Stimulated activated CD8-positive, alpha-beta memory T cell treated with anti-CD3 and anti-CD28 coated beads, Interleukin-7, amount 100 ng/mL, for 48 hours (primary cell): ENCODE measurements around the gene FRMD3.
"Not testable (repeated sequence)": the region's sequence is repeated elsewhere in the genome, so short reads cannot be mapped to it uniquely, and the experiment has no call there.

Experiments used
- DNase-seq, 2 donors: peaks; one replicate each; pipeline ENCODE4 v3.0.0-alpha.2; 2020; ENCODE audit warnings: low read depth in 1 of 2; ENCODE audit errors: extremely low read depth in 1 of 2

FRMD3 gene

GRCh38 chr9:83401328-83401900 lies 136.8 kb downstream of the FRMD3 start:
- no peak for DNase-seq

- no peak for DNase-seq
Measured at GRCh38 chr9:83396813-83397212, 141.4 kb downstream of the FRMD3 start.

- no peak for DNase-seq
Measured at GRCh38 chr9:83396342-83396741, 141.9 kb downstream of the FRMD3 start.

DNA sequence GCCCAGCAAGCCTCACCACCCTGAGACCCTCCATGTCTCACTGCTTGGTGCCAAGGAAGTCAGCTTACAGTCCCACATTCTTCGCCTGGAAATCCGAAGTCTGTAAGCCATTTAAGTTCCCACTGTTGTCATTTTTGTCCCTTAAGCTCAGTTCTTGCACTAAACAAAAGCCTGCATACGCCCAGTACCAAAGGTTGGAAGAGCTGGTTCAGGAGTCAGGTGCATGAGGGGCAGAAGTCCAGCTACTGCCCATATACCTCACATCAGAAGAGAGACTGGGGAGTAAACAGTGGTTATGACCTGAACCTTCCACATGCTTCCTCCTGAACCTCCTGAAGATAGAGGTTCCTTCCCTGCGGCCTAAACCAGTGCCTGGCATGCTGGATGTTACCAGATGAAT lies 146.0 kb downstream of the FRMD3 start:
- DNase-seq = no peak

DNA sequence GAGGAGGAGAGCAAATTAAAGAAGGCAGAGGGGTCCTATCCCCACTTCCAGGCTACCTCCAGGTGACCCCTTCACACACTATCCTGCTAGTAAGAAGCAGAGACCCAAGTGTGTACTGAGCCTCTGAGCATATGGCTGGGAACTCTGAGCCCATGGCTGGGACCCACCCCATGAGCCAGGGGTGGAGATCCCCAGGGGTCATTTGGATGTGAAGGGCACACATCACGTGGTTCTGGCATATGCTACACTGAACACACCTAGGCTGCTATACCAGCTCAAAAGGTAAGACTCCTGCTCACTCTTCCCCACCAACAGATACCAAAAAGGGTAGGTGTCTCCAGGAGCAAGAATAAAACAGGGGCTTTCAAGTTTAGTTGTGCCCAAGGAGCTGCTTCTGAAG lies 149.9 kb downstream of the FRMD3 start:
- DNase-seq = no peak

DNA sequence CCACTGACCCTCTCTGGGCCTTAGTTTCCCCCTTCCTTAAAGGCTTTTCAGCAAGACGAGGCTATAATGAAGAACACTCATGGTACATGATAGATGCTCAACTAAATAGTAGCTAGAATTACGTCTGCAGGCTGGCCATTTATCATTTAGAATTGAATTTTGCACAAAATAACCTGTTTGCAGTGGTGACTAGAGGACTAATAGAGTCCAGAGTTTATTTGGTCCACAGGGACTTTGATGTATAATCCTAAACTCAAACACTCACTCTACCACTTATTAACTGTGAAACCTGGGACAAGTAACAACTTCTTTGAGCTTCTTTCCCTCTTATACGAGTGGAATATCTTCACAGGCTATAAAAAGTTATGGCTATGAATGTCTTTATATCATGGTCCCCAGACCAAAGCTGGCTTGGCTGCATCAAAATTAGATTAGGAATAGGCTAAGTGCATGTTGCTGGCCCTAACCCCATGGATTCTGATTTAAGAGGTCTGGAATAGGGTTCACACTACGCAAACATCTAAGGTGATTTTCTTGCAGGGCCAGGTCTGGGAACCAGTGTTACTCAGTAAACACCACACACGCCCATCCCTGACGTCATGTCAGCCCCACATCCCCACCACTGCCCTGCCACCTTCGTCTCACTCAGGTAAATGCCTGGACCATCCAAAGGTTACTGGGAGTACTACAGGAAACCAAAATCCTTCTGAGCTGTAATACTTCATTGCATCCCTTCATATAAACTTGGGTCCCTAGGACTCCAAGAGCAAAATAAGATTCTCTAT lies 150.6 kb downstream of the FRMD3 start:
- DNase-seq = no peak

DNA sequence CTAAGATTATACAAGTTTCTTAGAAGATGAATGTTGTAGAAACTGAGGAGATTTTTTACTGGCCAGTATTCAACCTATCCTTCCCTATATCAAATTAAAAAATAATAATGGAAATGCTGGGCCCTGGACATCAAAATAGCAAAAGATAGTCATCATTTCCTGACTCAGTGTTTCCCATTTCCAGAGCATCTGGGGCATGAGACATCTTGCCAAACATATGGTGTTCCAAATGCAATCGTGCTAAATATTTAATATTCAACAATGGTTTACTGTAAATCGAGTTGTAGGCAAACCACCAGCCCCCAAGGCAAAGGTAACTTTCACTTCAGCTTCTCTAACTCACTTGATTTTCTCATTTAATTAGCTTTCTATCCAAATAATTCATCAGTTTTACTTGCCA lies 152.9 kb downstream of the FRMD3 start:
- no peak for DNase-seq

DNA sequence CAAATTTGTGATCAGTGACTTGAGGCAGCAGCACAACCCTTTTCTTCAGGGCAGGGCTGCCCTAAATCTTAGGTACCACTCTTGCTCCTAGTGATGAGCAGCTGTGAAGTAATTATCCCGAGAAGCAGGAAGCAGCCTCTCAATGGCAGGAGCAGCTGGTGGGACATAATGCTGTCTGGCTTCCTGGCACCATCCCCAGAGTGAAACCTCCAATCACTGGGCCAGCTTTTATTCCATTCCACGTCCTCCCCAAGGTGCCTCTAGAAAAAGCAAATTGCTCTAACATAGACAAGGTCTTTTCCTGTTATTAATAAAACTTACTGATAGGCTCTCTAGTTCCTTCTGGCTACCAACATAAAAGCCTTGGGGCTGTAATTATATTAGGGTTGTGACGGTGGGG lies 154.0 kb downstream of the FRMD3 start:
- no peak for DNase-seq

DNA sequence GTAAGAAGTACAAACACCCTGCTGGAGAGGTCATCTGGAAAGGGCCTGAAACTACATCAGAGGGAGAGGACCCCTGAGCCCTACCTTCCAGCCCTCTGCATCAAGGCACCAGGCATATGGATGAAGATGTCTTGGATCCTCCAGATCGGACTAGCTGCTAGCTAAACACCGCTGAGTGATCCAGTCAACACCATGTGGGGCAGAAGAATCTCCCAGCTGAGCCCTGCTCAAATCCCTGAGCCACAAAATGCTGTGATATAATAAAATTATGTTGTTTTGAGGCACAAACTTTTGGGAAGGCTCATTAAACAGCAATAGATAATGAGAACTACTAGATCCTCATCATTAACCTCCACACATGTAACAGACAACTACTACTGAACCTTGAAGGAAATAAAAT lies 155.2 kb downstream of the FRMD3 start:
- no peak for DNase-seq

- no peak for DNase-seq
Measured at GRCh38 chr9:83382421-83382820, 155.8 kb downstream of the FRMD3 start.

GRCh38 chr9:83379045-83379444 lies 159.2 kb downstream of the FRMD3 start:
- no peak for DNase-seq

GRCh38 chr9:83372957-83373356 lies 165.2 kb downstream of the FRMD3 start:
- DNase-seq = no peak

DNA sequence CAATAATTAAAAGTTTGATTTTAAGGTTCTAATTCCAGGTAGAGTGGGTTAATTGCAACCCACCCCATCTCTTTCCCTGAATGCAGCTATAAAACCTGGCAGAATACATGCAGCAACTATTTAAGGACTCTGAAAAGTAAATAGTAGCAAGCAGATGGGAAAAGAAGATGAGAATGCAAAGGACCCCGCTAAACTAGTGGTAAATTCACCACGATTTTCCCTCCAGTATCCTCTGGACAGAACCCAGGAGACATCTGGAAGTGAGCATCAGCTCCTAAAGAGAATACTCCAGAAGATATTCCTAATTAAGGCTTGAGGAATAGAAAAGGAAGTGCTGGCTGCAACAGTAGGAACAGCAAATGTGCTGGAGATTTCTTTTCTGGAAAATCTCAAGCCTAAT lies 170.9 kb downstream of the FRMD3 start:
- DNase-seq = no peak

DNA sequence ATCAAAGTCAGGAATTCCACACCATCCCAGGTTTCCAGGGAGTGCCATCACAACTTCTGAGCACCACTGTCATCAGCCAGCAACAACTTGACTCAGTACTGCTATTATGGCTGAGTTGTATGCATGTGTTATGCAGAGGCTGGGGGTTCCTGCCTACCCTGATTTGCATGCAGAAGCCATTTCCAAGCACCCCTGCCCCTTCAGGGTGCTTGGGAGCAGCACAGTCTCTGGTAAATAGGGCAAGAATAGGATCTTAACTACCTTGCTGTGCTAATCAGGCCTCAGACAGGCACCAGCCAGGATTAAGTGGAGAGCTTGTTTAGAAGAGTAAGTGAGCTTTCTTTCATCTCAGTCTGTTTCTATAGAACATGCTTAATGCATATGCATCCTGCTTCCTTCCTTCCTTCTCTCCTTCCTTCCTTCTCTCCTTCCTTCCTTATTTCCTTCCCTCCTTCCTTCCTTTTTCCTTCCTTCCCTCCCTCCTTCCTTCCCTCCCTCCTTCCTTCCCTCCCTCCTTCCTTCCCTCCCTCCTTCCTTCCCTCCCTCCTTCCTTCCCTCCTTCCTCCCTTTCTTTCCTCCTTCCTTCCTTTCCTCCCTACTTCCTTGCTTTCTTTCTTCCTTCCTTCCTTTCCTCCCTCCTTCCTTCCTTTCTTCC lies 175.7 kb downstream of the FRMD3 start:
- DNase-seq = no peak

- DNase-seq = no peak
Measured at GRCh38 chr9:83359039-83359438, 179.2 kb downstream of the FRMD3 start.

DNA sequence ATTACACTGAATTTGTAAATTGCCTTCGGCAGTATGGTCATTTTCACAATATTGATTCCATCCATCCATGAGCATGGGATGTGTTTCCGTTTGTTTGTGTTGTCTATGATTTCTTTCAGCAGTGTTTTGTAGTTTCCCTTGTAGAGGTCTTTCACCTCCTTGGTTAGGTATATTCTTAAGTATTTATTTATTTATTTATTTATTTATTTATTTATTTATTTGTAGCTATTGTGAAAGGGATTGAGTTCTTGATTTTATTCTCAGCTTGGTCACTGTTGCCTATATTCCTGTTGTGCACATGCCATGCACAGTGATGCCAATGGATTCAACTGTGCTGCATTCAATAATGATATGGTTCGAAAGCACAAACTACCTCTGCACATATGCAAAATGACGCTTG lies 179.7 kb downstream of the FRMD3 start:
- not testable (repeated sequence) for DNase-seq

DNA sequence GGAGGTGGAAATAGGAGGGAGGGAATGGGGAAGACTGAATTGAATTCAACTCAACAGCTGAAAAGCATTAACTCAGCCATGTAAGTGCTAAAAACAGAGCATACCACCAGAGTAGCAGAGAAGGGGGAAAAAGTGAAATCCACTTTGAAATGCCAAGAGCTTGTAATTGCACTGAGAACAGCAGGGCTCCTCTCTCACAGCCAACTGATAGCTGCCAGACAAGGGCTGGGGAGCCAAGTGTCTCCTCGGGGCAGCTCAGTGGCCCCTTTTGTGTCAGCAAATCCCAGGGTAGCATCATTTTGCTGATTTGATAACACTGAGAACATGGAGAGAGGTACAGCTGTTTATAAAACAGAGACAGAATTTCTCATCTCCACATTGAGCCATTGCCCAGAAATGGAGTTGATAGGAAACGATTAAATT lies 182.5 kb downstream of the FRMD3 start:
- no peak for DNase-seq

- no peak for DNase-seq
Measured at GRCh38 chr9:83355024-83355444, 183.2 kb downstream of the FRMD3 start.

DNA sequence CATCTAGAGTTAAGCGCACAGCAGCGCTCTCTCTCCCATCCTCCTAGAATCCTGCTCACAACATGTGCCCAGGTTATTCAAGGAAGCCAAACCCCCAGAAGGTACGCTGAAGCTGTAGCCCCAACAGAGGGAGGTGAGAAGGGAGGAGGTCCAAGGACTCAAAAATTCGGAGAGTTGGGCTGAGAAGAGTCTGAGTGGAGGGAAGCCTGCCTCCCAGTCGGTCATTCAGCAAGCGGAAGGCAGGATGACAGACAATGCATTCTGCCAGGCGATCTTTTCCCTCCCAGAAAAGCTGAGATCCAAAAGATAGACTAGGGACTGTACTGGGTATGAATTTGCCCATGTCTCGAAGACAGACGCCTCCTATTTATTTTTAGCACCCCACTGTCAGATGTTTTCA lies 189.2 kb downstream of the FRMD3 start:
- no peak for DNase-seq

GRCh38 chr9:83346655-83347420 lies 191.4 kb downstream of the FRMD3 start:
- DNase-seq = no peak

DNA sequence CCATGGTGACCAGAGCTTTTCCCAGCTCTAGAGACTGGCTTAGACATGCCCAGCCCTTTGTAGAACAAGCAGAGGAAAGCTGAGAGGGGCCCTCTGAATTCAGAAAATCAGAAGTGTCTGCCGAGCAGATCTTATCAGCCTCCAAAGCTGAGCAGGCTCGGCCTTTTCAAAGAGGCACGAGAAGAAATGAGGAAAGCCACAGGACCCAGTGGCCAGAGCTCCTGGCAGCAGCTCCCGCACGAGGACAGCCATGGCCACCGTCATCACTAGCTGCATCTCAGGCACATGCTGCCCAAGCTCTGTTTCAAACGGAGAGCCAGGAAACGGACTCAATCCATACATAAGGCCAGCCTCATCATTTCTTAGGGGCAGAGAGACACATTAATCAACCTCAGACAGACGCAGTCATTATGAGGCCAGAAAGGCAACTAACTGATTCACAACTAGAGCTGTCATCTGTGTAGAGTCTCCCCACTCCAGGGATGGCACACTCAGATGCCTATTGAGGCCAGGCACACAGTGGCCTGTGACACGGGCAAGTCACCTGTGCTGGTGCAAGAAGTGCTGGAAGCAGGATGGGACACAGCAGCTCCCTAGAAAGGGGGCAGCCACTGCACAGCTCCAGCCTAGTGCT lies 194.7 kb downstream of the FRMD3 start:
- no peak for DNase-seq
